ENCODE results near the gene BABAM2. TPM values are rescaled to one million over a fixed set of nuclear protein-coding genes. Genes with fewer than 3 reads are reported as not detected.
"Not testable (repeated sequence)": the region's sequence is repeated elsewhere in the genome, so short reads cannot be mapped to it uniquely, and the experiment has no call there.

The BABAM2 gene
- total RNA-seq, 4 donors from 2014 or later = 35.5 to 44.9 (median 39.9) TPM

DNA sequence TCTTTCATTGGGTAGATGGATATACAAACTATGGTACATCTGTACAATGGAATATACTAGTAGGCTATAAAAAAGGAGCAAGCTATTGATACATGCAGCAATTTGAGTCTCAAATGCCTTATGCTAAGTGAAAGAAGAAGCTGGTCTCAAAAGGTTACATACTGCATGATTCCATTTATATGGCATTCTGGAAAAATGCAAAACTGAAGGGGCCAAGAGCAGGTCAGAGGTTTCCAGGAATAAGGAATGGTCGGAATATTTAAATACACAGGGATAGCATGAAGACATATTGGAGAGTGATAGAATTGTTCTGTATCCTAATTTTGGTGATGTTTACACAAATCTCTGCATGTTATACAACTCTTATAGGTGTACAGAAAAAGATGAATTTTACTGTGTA is 85.8 kb downstream of the BABAM2 start:
- H3K27ac ChIP-seq (replicated peaks in 1 of 4) = no peak overlapping the region
- no peaks in the 10 kb centered on the region for H3K36me3 ChIP-seq
- 86% methylated on average over 1 of the region's 1 CpG for WGBS
- no peak overlapping the region for H3K4me3 ChIP-seq
- no peaks in the 10 kb centered on the region for H3K27me3 ChIP-seq
- DNase-seq (ENCODE audit: extremely low spot score) = no peak
- peaks cover 0 to 10% (median 0%) of the 10 kb centered on the region in 4 donors for H3K4me1 ChIP-seq
- intact Hi-C loops (cut with DNase I) = no loop called here
- no peaks in the 10 kb centered on the region for H3K9me3 ChIP-seq
- TF ChIP-seq EP300 (IDR thresholded peaks at IDR 0.05) (no peak), POLR2AphosphoS5 (IDR thresholded peaks at IDR 0.05) (no peak), POLR2A (IDR thresholded peaks at IDR 0.05; ENCODE audit: low read depth) (no peak)
- TF ChIP-seq, protein P1, sequence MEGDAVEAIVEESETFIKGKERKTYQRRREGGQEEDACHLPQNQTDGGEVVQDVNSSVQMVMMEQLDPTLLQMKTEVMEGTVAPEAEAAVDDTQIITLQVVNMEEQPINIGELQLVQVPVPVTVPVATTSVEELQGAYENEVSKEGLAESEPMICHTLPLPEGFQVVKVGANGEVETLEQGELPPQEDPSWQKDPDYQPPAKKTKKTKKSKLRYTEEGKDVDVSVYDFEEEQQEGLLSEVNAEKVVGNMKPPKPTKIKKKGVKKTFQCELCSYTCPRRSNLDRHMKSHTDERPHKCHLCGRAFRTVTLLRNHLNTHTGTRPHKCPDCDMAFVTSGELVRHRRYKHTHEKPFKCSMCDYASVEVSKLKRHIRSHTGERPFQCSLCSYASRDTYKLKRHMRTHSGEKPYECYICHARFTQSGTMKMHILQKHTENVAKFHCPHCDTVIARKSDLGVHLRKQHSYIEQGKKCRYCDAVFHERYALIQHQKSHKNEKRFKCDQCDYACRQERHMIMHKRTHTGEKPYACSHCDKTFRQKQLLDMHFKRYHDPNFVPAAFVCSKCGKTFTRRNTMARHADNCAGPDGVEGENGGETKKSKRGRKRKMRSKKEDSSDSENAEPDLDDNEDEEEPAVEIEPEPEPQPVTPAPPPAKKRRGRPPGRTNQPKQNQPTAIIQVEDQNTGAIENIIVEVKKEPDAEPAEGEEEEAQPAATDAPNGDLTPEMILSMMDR (IDR thresholded peaks at IDR 0.05) = no peak

DNA sequence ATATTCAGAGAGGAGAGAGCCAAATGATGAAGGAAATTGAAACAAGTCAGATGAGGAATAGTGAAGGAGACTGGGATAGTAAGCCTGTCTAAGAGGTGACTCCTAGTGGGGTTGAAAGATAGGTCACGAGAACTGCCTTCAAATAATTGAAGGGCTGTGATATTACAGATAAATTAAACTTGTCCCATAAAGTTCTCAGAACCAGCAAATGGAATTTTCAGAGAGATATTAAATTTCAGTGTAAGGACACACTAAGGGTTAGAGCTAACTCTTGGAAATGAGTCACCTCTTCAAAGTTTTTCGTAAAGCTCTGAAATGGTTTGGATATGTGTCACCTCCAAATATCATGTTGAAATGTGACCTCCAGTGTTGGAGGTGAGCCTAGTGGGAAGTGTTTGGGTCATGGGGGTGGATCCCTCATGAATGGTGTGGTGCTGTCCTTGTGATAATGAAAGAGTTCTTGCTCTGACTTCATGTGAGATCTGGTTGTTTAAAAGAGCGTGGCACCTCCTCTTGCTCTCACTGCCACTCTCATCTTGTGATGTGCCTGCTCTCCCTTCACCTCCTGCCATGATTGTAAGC is 87.3 kb downstream of the BABAM2 start:
- Histone ChIP-seq H3K9me3 (no peaks in the 10 kb centered on the region), H3K27me3 (no peaks in the 10 kb centered on the region), H3K4me1 (peaks cover 0 to 9% (median 0%) of the 10 kb centered on the region in 4 donors), H3K36me3 (no peaks in the 10 kb centered on the region), H3K4me3 (no peak overlapping the region), H3K27ac (replicated peaks in 1 of 4) (no peak overlapping the region)
- DNase-seq (ENCODE audit: extremely low spot score) = no peak
- 75% methylated on average over 3 of the region's 3 CpGs for WGBS
- intact Hi-C loops (cut with DNase I) = no loop called here
- TF ChIP-seq POLR2A (IDR thresholded peaks at IDR 0.05; ENCODE audit: low read depth) (no peak), POLR2AphosphoS5 (IDR thresholded peaks at IDR 0.05) (no peak), EP300 (IDR thresholded peaks at IDR 0.05) (no peak)
- TF ChIP-seq, protein P1 (IDR thresholded peaks at IDR 0.05) = no peak

DNA sequence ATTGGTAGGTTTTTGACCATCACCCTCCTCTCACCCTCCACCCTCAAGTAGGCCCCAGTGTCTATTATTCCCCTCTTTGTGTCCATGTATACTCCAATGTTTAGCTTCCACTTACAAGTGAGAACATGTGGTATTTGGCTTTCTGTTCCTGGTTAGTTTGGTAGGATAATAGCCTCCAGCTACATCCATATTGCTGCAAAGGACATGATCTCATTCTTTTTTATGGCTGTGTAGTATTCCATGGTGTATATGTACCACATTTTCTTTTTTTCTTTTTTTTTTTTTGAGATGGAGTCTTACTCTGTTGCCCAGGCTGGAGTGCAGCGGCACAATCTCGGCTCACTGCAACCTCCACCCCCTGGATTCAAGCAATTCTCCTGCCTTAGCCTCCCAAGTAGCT is 88.2 kb downstream of the BABAM2 start:
- 100% methylated on average over 2 of the region's 2 CpGs for WGBS

DNA sequence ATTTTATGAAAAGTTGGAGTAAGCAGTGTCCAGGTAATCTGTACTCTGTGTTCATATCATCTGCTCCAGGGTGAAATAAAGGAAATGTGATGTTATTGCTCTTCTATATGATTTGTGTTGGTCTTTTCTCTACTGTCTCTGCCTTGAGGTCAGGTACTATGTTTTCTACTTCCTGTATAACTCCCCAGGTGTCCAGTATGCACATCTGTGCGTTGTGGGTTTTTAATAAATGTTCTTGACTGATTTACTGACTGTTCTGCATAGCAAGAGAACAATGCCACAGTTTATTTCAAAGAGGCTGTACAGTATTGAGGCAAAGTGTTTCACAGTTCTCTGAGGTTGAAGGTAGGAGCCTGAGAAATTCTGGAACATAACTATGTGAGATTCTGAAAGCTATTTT is 89.7 kb downstream of the BABAM2 start:
- Histone ChIP-seq H3K9me3 (no peaks in the 10 kb centered on the region), H3K27ac (replicated peaks in 1 of 4) (no peak overlapping the region), H3K4me1 (peaks cover 0 to 7% (median 0%) of the 10 kb centered on the region in 4 donors), H3K27me3 (no peaks in the 10 kb centered on the region), H3K4me3 (no peak overlapping the region), H3K36me3 (no peaks in the 10 kb centered on the region)
- intact Hi-C loops (cut with DNase I) = no loop called here
- 42% methylated on average over 1 of the region's 1 CpG for WGBS
- TF ChIP-seq, protein P1 (IDR thresholded peaks at IDR 0.05) = no peak
- TF ChIP-seq EP300 (IDR thresholded peaks at IDR 0.05) (no peak), POLR2A (IDR thresholded peaks at IDR 0.05; ENCODE audit: low read depth) (no peak), POLR2AphosphoS5 (IDR thresholded peaks at IDR 0.05) (no peak)
- DNase-seq (ENCODE audit: extremely low spot score) = no peak

More for the DNA sequence above, 88.2 kb downstream of the BABAM2 start:
- H3K4me1 ChIP-seq; H3K4me3 ChIP-seq; H3K36me3 ChIP-seq; H3K27me3 ChIP-seq; H3K27ac ChIP-seq (replicated peaks in 1 of 4); H3K9me3 ChIP-seq; DNase-seq (ENCODE audit: extremely low spot score); intact Hi-C loops (cut with DNase I): not testable (repeated sequence)

DNA sequence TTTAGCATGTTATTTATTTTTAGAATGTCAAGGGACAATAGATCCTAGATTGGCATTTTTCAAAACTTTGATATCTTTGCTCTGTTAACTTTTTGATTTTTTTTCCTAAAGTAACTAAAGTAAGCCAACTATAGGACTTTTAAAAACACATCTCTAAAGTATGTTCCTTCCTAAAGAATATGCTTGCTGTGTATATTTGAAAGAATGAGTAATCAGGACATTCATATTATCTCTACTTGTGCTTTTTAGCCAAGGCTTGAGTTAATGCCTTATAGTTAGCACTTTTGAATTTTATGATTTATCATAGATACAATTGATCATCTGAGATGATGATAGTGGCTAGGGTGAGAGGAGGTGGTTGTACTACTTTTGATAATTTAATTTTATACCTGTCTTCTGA is 93.6 kb downstream of the BABAM2 start:
- no peak overlapping the region for H3K4me3 ChIP-seq
- TF ChIP-seq EP300 (IDR thresholded peaks at IDR 0.05) = no peak
- TF ChIP-seq, protein P1 (IDR thresholded peaks at IDR 0.05) = no peak
- TF ChIP-seq POLR2A (IDR thresholded peaks at IDR 0.05; ENCODE audit: low read depth) = no peak
- no peak for TF ChIP-seq POLR2AphosphoS5 (IDR thresholded peaks at IDR 0.05)

More for the DNA sequence above, 93.6 kb downstream of the BABAM2 start:
- intact Hi-C loops (cut with DNase I) = no loop called here
- no peaks in the 10 kb centered on the region for H3K9me3 ChIP-seq
- DNase-seq (ENCODE audit: extremely low spot score) = no peak
- peaks cover 0 to 12% (median 4%) of the 10 kb centered on the region in 4 donors for H3K4me1 ChIP-seq
- H3K27ac ChIP-seq (replicated peaks in 1 of 4) = no peak overlapping the region
- H3K36me3 ChIP-seq = no peaks in the 10 kb centered on the region
- no peaks in the 10 kb centered on the region for H3K27me3 ChIP-seq

All from esophagus muscularis mucosa (tissue), 4 donors.